Epithelial cell of proximal tubule (primary cell): ENCODE data around the gene CDC42EP2. TPM values are rescaled to one million over a fixed set of nuclear protein-coding genes. Genes with fewer than 3 reads are reported as not detected.
"Not testable (repeated sequence)": the region's sequence is repeated elsewhere in the genome, so short reads cannot be mapped to it uniquely, and the experiment has no call there.

ENCODE experiments used
- DNase-seq: peaks from one replicate; pipeline ENCODE4 v3.0.0-alpha.2; 2011; ENCODE audit warnings: low read depth
- H3K4me3 ChIP-seq: 2 replicates; pipeline ENCODE4 v1.5.1; 2011; ENCODE audit warnings: low read depth, mild to moderate bottlenecking, low read length
- total RNA-seq: library from RNA; depleted of rRNA; stranded (reverse); fragments of >200 nt; gene quantifications from 2 replicates; pipeline ENCODE4 v1.2.3, GENCODE V29; 2015
- TF ChIP-seq, protein P1 (sequence below): conservative IDR thresholded peaks from 2 replicates; pipeline ENCODE4 v1.5.1; 2012; ENCODE audit warnings: low read depth, mild to moderate bottlenecking, low read length

The CDC42EP2 gene
- total RNA-seq, 1 donor from 2014 or later, result 18.6 TPM

DNA sequence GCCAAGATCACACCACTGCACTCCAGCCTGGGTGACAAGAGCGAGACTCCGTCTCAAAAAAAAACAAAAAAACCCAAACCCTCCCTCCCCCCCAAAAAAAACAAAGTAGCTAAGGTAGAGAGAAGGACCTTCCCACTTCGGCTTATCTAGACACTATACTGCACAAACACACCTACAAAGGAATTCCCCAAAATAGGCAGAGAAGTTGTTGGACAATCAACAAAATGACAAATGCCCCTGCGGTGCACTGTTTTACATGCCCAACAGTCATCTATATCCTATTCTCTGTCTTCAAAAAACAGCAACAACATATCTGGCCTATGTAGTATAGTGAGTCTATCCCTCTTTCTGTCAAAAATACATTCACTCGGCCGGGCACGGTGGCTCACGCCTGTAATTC, 12.4 kb downstream of the CDC42EP2 start:
- no peak for DNase-seq
- TF ChIP-seq, protein P1, sequence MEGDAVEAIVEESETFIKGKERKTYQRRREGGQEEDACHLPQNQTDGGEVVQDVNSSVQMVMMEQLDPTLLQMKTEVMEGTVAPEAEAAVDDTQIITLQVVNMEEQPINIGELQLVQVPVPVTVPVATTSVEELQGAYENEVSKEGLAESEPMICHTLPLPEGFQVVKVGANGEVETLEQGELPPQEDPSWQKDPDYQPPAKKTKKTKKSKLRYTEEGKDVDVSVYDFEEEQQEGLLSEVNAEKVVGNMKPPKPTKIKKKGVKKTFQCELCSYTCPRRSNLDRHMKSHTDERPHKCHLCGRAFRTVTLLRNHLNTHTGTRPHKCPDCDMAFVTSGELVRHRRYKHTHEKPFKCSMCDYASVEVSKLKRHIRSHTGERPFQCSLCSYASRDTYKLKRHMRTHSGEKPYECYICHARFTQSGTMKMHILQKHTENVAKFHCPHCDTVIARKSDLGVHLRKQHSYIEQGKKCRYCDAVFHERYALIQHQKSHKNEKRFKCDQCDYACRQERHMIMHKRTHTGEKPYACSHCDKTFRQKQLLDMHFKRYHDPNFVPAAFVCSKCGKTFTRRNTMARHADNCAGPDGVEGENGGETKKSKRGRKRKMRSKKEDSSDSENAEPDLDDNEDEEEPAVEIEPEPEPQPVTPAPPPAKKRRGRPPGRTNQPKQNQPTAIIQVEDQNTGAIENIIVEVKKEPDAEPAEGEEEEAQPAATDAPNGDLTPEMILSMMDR, result no peak
- no peak overlapping the region for H3K4me3 ChIP-seq

DNA sequence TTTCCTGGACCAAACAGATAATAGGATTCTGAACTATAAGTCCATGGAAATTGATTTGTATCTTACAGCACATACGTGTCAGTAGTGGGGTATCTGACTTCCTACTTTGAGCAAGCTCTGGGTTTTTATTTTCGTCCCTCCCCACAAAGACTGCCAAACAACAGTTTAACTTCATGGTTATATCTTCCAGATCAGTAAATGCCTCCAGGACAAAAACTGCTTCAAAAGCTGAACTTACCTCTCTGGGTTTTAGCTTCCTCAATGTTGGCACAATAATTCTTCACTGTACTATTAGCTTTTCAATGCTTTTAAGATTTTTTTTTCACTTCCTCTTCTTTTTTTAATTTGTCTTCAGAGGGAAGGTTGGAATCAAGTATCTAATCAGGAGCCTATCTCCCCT, 14.8 kb downstream of the CDC42EP2 start:
- DNase-seq, result no peak
- H3K4me3 ChIP-seq, result no peak overlapping the region
- TF ChIP-seq, protein P1, result no peak

DNA sequence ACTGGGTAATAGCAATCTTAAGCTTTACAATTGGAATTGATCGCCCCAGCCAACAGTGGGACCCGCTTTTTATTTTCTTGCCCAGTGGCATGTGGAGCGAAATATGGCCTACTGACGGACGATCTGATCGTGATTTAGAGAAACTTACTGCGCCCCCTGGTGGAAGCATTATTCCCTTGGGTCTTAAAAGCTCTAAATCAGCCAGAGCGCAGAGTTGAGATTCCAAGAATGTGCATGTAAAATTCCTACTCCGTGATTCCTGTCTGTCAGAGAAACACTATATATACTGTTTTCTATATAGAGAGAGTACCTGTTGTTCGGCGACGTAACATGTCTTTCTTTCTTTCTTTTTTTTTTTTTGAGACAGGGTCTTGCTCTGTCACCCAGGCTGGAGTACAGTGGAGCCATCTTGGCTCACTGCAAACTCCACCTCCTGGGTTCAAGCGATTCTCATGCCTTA, 15.3 kb downstream of the CDC42EP2 start:
- no peak overlapping the region for H3K4me3 ChIP-seq
- TF ChIP-seq, protein P1, result peak; percentile 82

DNA sequence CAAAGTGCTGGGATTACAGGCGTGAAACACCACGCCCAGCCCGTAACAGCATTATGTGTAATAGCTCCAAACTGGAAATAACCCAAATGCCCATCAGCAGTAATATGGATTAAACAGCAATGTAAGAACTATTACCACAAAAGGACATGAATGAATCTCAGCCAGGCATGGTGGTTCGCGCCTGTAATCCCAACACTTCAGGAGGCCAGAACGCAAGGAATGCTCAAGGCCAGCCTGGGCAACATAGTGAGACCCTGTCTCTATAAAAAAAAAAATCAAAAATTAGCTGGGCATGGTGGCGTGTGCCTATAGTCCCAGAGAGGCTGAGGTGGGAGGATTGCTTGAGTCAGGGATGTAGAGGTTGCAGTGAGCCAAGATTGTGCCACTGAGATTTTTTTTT, 15.9 kb downstream of the CDC42EP2 start:
- TF ChIP-seq, protein P1, result no peak
- DNase-seq, result no peak
- no peak overlapping the region for H3K4me3 ChIP-seq

More for the DNA sequence above, 15.3 kb downstream of the CDC42EP2 start:
- no peak for DNase-seq

DNA sequence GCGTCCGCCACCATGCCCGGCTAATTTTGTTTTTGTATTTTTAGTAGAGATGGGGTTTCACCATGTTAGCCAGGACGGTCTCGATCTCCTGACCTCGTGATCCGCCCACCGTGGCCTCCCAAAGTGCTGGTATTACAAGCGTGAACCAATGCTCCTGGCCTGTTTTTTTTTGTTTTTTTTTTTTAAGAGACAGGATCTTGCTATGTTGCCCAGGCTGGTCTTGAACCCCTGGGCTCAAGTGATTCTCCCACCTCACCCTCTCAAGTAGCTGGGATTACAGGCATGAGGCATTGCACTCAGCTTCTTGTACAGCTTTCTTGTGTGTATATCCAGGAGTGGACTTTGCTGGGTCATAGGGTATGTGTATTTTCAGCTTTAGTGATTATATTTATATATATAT, 17.9 kb downstream of the CDC42EP2 start:
- H3K4me3 ChIP-seq, DNase-seq: not testable (repeated sequence)

DNA sequence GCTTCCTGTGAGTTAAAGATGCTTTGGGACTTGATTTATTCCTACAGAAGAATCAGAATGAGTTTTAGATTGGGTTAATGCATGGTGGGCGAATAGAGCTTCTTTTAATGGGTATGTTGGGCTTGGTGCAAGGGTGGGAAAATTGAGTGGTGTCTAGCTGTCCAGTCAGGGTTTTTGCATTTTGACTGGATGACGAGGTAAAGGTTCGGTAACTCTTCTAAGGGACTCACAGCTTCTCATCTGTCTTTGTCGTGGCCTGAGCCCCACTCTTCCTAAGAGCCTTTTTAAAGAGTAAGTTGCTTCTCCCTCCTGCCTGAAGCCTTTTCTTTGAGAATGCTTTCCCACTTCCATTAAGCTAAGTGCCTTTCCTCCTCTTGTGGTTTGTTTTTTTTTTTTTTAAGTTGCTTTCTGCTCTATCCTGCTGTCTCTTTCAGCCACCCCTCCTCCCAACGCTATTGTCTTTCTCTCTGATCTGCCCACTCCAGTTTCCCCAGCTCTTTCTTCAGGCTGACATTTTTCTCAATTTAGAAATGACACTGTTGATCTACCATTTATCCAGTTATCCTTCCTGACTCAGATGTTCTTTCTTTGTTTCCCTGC, 20.1 kb downstream of the CDC42EP2 start:
- TF ChIP-seq, protein P1, result no peak
- no peak for DNase-seq
- H3K4me3 ChIP-seq, result peak overlapping the region; percentile 98

DNA sequence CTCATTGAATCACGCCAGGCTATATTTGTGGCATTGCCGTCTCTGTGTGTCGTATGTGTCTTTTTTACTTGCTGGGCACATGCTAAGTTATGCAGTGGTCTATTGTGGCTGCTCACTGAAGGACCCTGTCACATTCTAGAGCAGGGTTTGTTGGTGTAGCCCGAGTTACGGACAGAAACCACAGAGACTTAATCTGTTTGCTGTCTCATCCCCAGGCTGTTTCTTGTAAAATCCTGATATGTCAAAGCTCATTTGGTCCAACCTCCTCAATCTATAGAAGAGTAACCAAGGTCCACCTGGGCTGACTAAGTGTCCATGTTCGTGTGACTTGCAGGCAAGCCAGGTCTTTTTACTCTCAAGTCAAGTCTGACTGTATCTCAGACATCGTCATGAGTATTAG, 24.0 kb downstream of the CDC42EP2 start:
- H3K4me3 ChIP-seq, result no peak overlapping the region
- TF ChIP-seq, protein P1, result no peak
- DNase-seq, result no peak
